Measurements from ENCODE around the gene PAIP2. TPM values are rescaled to one million over a fixed set of nuclear protein-coding genes. Genes with fewer than 3 reads are reported as not detected.

Gene PAIP2
- polyA plus RNA-seq, 1 of the 3 experiments (the other 2 are of a cell fraction) = 73.2 TPM

DNA sequence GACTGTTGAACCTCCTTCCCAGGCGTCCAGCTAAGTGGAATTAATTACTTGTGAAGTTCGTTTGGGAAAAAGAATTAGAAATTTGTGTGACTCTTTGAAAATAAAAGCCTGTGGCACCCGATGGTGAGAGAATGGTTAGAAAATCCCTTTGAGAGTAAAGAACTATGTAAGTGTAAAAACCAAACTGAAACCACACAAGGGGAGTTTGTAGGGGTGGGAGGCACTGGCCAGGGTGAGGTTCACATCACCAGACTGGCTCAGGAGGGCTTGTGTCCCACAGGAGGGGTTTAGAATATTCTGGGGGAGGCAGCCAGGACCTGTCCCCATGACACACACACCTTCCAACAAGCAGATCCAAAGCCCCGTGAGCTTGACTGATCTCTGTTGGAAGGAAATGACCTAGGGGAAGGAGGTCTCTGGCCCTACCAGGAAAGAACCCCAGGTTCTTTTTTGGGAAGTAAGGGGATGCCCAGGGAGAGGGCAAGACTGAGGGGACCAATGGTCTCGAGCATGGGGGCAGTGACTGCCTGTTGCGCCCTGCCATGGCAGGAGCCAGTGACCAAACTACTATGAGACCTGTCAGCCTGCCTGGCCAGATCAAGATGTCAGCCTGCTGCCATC is 58.0 kb downstream of the PAIP2 start:
- H3K9ac ChIP-seq = no peak overlapping the region
- H2AFZ ChIP-seq (ENCODE audit: low read depth) = no peak overlapping the region
- H3K79me2 ChIP-seq (ENCODE audit: insufficient read depth) = no peaks in the 10 kb centered on the region
- 69% methylated on average over 5 of the region's 6 CpGs for WGBS (ENCODE audit: low lambda C conversion rate)
- no peak for TF ChIP-seq TAF1 (IDR thresholded peaks at IDR 0.05; ENCODE audit: borderline replicate concordance, low read depth, low read length)
- TF ChIP-seq, protein P1, sequence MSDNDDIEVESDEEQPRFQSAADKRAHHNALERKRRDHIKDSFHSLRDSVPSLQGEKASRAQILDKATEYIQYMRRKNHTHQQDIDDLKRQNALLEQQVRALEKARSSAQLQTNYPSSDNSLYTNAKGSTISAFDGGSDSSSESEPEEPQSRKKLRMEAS (IDR thresholded peaks at IDR 0.05; ENCODE audit: low read depth) = no peak
- TF ChIP-seq NFIC (IDR thresholded peaks at IDR 0.05; ENCODE audit: borderline replicate concordance) = no peak
- TF ChIP-seq FOSL2 (IDR thresholded peaks at IDR 0.05; ENCODE audit: borderline replicate concordance, low read depth) = no peak
- TF ChIP-seq, protein P2, sequence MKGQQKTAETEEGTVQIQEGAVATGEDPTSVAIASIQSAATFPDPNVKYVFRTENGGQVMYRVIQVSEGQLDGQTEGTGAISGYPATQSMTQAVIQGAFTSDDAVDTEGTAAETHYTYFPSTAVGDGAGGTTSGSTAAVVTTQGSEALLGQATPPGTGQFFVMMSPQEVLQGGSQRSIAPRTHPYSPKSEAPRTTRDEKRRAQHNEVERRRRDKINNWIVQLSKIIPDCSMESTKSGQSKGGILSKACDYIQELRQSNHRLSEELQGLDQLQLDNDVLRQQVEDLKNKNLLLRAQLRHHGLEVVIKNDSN (IDR thresholded peaks at IDR 0.05; ENCODE audit: borderline replicate concordance, low read depth) = no peak
- TF ChIP-seq, protein P3, sequence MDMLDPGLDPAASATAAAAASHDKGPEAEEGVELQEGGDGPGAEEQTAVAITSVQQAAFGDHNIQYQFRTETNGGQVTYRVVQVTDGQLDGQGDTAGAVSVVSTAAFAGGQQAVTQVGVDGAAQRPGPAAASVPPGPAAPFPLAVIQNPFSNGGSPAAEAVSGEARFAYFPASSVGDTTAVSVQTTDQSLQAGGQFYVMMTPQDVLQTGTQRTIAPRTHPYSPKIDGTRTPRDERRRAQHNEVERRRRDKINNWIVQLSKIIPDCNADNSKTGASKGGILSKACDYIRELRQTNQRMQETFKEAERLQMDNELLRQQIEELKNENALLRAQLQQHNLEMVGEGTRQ (IDR thresholded peaks at IDR 0.05; ENCODE audit: borderline replicate concordance, low read depth, low read length) = no peak
- H3F3A ChIP-seq (replicated peaks; ENCODE audit: insufficient read depth) = peaks cover 8% of the 10 kb centered on the region
- H3K4me3 ChIP-seq (ENCODE audit: low read depth in 2 of 2, low read length in 1 of 2) = no peak overlapping the region
- H3K27ac ChIP-seq (ENCODE audit: low read depth in 2 of 2, low read length in 1 of 2) = no peak overlapping the region
- no peak for DNase-seq
- H3K4me1 ChIP-seq (ENCODE audit: control insufficient read depth in 1 of 2, insufficient read depth in 2 of 2, low read depth in 1 of 2, low read length in 1 of 2) = peaks cover 0 to 13% of the 10 kb centered on the region in 2 experiments; a peak in 1 of 4 replicates
- peaks cover 0 to 2% of the 10 kb centered on the region in 2 experiments for H3K36me3 ChIP-seq (replicated peaks in 1 of 2; ENCODE audit: control insufficient read depth in 1 of 2, insufficient read depth in 2 of 2, low read length in 1 of 2)
- no peaks in the 10 kb centered on the region for H3K9me2 ChIP-seq
- H3K27me3 ChIP-seq (ENCODE audit: insufficient read depth) = no peaks in the 10 kb centered on the region
- H4K20me1 ChIP-seq (ENCODE audit: insufficient read depth) = no peaks in the 10 kb centered on the region
- ChIA-PET CTCF (interaction anchor here (0.6 kb wide), 1 partner anchor 40 kb away, joined by 3 read pairs; no protein-coding TSS in a partner anchor), POLR2A (interaction anchor here (0.5 kb wide), 1 partner anchor 58 kb away, joined by 3 read pairs; no protein-coding TSS in a partner anchor)
- H3K9me3 ChIP-seq = no peaks in the 10 kb centered on the region
- H3K4me2 ChIP-seq = no peak overlapping the region

DNA sequence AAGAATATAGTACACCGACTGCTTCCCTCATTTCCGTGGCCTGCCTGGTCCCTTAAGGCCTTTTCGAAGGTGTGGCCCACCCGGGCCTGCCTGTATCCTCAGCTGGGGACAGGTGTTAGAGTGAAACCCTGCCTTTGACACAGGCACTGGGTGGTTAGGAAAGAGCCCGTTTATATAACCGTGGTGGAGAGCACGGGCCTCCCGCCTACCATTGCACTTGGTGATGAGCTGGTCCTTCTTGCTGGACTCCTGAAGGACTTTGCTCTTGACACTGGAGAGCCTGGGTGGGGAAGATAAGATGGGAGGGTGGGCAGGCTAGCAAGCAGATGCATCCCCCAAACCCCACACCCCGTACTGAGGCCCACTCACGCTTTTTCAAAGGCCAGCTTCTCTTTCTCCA is 59.9 kb downstream of the PAIP2 start:
- H3K27ac ChIP-seq (ENCODE audit: low read depth in 2 of 2, low read length in 1 of 2) = no peak overlapping the region
- H3K9me3 ChIP-seq = no peaks in the 10 kb centered on the region
- no peaks in the 10 kb centered on the region for H3K9me2 ChIP-seq
- H3F3A ChIP-seq (replicated peaks; ENCODE audit: insufficient read depth) = peaks cover 8% of the 10 kb centered on the region
- no peak for DNase-seq
- peaks cover 0 to 2% of the 10 kb centered on the region in 2 experiments for H3K36me3 ChIP-seq (replicated peaks in 1 of 2; ENCODE audit: control insufficient read depth in 1 of 2, insufficient read depth in 2 of 2, low read length in 1 of 2)
- H3K79me2 ChIP-seq (ENCODE audit: insufficient read depth) = no peaks in the 10 kb centered on the region
- H4K20me1 ChIP-seq (ENCODE audit: insufficient read depth) = no peaks in the 10 kb centered on the region
- TF ChIP-seq JUND (IDR thresholded peaks at IDR 0.05) = no peak
- no peak overlapping the region for H2AFZ ChIP-seq (ENCODE audit: low read depth)
- WGBS (ENCODE audit: low lambda C conversion rate) = 95% methylated on average over 10 of the region's 10 CpGs
- H3K27me3 ChIP-seq (ENCODE audit: insufficient read depth) = no peaks in the 10 kb centered on the region
- peaks cover 0 to 13% of the 10 kb centered on the region in 2 experiments; a peak in 1 of 4 replicates for H3K4me1 ChIP-seq (ENCODE audit: control insufficient read depth in 1 of 2, insufficient read depth in 2 of 2, low read depth in 1 of 2, low read length in 1 of 2)
- H3K4me2 ChIP-seq = no peak overlapping the region
- H3K4me3 ChIP-seq (ENCODE audit: low read depth in 2 of 2, low read length in 1 of 2) = no peak overlapping the region
- ChIA-PET POLR2A (no interaction called here), CTCF (interaction anchor here (0.8 to 1.6 kb wide), 4 partner anchors 10 to 21 kb away, joined by 3 to 5 read pairs (median 4); no protein-coding TSS in a partner anchor)
- no peak overlapping the region for H3K9ac ChIP-seq

Measured in SK-N-SH (cell line).